ENCODE results near the gene SMIM33. TPM values are rescaled to one million over a fixed set of nuclear protein-coding genes. Genes with fewer than 3 reads are reported as not detected.
"Not testable (repeated sequence)": the region's sequence is repeated elsewhere in the genome, so short reads cannot be mapped to it uniquely, and the experiment has no call there.

Gene SMIM33
- polyA plus RNA-seq, 4 donors: 0.03 TPM; not detected in 3

DNA sequence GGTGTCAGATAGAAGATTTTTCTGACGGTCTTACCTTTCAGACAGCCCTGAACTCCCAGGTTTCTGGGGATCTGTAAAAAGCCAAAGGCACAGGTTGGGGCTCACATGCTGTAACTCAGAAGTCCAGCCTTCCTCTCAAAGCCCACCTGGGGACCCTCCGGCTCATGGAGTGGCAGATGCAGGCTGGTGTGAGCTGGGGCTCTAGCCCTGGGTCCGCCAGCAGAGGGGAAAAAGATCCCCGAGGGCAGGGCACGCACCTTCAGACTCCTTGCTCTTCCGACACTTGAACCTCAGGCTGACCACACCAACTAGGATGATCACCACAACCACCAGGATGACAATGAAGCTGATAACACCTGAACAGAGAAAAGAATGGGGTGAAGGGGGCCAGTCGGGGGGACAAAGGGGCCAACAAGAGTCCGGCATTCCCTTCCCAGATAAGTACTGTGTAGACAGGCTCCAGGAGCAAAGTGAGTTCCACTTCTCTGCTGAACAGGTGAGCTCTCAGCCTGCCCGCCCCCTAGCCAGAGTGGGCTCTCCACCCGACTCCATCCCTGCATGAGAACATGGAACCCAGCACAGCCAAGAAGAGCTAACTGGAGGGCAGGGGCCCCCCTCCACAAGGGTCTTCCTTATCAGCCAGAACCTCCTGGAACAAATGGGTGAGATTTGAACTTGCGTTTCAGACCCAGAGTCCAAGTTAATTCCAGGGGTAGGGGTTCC lies 16.1 kb upstream of the SMIM33 start:
- DNase-seq (ENCODE audit: low read depth in 4 of 4, low spot score in 2 of 4): no peak

GRCh38 chr5:139456776-139457175 lies 14.0 kb upstream of the SMIM33 start:
- DNase-seq (ENCODE audit: low read depth in 4 of 4, low spot score in 2 of 4): no peak

DNA sequence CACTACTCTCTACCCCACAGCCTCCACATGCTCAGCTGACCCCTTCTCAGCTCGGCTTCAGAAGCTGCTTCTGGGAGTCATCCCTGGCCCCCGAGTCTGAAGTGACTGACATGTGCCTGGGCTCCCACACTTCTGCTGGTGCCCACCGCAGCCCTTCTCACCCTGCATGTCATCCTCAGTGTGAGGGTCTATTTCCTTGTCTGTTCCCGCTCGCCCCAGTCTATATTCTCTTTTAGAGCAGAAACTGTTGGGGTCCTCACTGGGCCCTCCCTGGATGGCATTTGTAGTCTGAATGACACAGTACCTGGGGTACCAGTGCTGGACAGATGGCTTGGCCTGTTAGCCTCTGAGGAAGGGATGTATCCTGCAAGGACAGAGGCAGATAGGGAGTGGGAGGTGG lies 13.6 kb upstream of the SMIM33 start:
- no peak for DNase-seq (ENCODE audit: low read depth in 4 of 4, low spot score in 2 of 4)

DNA sequence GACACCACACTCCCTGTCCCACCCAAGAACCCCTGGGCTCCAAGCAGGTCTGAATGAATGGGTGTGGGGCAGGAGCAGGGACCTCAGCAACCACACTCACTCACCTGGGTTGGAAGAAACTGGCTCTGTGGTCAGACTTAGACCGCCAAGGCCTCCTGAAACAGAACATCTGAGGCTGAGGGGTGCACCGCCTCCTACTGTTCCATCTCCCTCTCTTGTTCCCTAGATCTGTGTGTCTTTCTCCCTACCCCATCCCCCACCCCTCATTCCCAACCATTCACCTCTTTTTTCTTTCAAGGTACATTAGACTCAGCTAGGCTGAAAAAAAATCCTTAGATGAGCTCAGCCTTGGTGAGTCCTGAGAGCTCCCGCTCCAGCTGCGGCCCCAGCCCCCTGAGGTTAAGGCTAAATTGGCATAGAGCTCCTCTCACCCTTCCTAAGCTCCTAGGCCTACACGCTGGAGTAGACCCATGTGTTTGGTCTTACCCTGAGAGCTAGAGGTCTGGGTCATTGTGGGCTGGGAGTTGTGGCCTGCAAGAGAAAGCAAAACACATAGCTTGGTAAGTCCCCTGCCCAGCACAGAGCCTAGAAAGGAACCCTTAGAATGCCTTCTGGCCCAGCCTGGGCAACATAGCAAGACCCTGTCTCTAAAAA lies 13.0 kb upstream of the SMIM33 start:
- no peak for DNase-seq (ENCODE audit: low read depth in 4 of 4, low spot score in 2 of 4)

- DNase-seq (ENCODE audit: low read depth in 4 of 4, low spot score in 2 of 4): no peak
Measured at GRCh38 chr5:139458580-139459407, 12.0 kb upstream of the SMIM33 start.

GRCh38 chr5:139459451-139459934 lies 11.3 kb upstream of the SMIM33 start:
- no peak for DNase-seq (ENCODE audit: low read depth in 4 of 4, low spot score in 2 of 4)

DNA sequence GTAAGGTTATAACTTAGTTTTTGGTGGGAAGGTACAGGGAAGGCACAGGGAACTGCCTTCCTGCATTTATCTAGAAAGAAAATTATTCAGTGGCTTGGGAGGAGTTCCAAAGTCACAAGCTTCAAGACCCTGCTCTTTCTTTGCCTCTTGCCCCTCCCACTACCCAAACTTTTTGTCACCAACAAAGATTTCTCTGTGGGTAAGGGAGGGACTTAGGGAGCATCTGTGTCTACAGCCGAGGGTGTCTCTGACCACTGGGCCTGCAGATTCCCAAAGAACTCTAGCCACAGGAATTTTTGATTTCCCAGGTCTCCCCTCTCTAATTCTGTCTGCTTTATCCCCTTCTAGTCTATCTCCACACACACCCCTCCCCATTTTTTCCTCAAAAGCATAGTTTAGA lies 10.3 kb upstream of the SMIM33 start:
- DNase-seq (ENCODE audit: low read depth in 4 of 4, low spot score in 2 of 4): no peak

- DNase-seq (ENCODE audit: low read depth in 4 of 4, low spot score in 2 of 4): no peak
Measured at GRCh38 chr5:139461176-139461575, 9.6 kb upstream of the SMIM33 start.

GRCh38 chr5:139461698-139462097 lies 9.1 kb upstream of the SMIM33 start:
- DNase-seq (ENCODE audit: low read depth in 4 of 4, low spot score in 2 of 4): no peak

GRCh38 chr5:139462586-139463276 lies 8.1 kb upstream of the SMIM33 start, which contains the start of gene ECSCR:
TSS of gene ECSCR (minus strand) at chr5:139462743. CDS start at chr5:139462670, 73 bp downstream.
- no peak for DNase-seq (ENCODE audit: low read depth in 4 of 4, low spot score in 2 of 4)

GRCh38 chr5:139468421-139468931 lies 2.3 kb upstream of the SMIM33 start:
- no peak for DNase-seq (ENCODE audit: low read depth in 4 of 4, low spot score in 2 of 4)

DNA sequence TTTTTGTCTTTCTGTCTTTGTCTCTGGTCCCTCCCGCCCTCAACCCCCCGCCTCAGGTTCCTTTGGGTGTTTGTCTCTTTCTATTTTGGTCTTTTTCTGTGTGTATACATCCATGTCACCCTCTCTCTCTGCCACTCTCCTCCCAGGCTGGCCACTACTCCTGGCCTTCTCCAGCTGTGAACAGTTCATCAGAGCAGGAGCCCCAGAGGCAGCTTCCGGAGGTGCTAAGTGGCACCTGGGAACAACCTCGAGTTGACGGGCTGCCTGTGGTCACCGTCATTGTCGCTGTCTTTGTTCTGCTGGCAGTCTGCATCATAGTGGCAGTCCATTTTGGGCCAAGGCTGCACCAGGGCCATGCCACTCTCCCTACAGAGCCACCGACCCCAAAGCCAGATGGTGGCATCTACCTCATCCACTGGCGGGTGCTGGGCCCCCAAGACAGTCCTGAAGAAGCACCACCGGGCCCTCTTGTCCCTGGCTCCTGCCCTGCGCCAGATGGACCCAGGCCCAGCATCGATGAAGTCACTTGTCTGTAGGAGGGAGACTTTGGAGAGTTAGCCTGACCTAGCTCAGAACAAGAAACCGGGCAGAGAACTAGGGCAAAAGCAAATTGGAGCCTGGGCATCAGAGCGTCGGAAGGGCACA lies 1.7 kb downstream of the SMIM33 start:
- DNase-seq (ENCODE audit: low read depth in 4 of 4, low spot score in 2 of 4): no peak

DNA sequence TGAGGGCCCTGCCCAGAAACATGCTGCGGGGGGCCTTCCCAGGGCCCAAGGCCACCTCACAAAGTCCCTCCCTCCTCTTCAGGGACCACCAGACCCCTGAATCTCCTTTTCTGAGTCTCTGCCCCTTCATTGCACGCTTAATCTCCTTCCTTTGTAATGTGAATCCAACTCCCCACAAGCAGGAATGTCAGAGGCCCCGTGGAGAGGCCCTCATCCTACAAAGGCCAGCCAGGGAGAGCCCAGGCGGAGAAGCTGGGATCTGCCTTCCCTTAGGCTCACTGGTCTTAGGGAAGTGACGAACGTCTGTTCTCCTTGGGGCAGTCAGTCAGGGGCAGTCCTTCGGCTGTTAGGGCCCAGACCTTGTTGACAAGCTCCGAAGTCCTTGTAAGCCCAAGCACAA lies 2.3 kb downstream of the SMIM33 start:
- DNase-seq (ENCODE audit: low read depth in 4 of 4, low spot score in 2 of 4): peak in 2 of 4 donors; percentile 34

DNA sequence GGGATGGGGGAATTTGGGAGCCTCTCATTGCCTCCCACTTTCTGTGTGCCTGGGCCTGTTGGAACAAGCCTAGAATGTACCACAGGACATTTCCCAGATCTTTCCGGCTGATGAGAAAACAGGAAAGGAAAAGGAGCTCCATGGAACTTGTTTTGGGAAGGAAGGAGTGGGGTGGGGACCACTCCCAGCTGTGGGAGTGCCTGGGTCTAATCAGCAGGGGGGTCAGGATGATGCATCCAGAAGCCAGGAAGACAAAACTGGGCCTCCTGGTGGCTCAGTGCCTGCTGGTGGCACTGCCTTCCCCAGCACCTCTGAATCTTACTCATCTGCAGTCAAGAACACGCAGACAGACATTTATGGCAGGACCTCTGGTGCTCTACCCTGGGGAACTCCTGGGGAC lies 2.8 kb downstream of the SMIM33 start:
- no peak for DNase-seq (ENCODE audit: low read depth in 4 of 4, low spot score in 2 of 4)

DNA sequence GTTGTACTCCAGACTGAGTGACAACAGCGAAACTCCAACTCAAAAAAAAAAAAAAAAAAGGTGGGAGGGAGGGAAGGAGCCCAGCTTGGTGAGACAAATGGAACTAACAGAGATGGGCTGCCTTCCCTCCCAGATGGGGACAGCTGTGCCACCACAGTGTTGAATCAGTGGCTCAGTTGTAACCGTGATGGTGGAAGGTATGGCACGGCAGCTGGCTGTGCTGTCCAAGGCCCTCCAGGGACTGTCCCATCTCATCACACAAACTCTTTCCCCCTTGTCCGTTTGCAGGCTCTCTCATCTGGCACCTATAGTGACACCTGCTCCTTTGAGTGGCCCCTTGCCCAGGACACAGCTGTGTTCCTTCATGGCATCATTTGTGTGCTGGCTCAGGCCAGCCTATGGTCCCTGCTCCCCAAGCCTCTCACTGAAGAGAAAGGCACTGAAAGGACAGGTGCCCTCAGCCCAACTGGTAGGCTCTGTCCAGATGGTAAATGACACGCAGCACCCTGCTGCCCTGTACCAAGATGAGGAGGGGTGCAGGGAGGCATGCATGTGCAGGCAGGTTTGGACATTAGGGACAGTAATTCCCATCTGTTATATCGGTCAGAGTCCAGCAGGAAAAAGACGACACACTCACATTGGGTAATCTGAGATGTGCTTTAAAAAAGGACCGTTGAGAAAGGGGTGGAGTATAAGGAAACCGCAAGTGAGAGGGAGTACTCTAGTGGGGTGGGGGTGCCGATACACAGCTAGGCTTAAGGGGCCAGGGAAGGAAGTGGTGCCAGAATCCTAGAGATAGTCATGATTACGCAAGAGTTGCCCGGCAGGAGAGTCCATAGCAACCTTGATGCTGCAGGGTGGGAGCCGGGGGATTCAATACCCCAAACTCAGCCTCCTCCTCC lies 4.3 kb downstream of the SMIM33 start:
- no peak for DNase-seq (ENCODE audit: low read depth in 4 of 4, low spot score in 2 of 4)

DNA sequence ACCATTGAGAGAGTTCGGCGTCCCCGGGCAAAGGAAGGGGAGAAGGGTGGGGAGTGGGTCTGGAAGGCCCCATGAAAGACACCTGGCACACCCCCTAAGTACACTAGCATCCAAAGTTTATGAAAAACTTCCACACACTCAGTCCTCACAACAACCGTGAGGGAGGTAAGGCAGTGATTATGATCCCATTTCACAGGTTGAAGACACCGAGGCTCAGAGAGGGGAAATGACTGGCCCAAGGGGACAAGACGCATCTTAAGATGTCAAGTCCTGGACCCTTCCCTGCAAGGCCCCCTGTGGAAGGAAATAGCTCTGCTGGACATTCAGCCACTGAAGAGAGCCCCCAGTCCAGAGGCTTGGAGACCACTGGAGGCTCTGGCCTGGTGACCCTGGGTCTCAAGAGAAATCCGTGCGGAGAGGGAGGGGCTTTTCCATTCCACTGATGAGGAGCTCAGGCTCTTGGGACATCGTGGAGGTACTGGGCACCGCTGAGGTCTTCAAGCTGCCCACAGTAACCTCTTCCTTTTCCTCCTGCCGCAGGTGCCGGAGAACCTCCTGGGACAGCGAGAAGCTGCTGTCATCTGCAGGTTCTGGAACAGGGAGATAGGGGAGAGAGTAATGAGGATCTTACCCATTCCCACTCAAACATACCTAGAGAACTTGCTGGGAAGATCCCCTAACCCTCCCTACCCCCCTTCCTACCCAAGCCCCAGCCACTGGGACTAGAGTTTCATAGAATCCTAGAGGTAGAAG lies 5.2 kb downstream of the SMIM33 start:
- no peak for DNase-seq (ENCODE audit: low read depth in 4 of 4, low spot score in 2 of 4)

DNA sequence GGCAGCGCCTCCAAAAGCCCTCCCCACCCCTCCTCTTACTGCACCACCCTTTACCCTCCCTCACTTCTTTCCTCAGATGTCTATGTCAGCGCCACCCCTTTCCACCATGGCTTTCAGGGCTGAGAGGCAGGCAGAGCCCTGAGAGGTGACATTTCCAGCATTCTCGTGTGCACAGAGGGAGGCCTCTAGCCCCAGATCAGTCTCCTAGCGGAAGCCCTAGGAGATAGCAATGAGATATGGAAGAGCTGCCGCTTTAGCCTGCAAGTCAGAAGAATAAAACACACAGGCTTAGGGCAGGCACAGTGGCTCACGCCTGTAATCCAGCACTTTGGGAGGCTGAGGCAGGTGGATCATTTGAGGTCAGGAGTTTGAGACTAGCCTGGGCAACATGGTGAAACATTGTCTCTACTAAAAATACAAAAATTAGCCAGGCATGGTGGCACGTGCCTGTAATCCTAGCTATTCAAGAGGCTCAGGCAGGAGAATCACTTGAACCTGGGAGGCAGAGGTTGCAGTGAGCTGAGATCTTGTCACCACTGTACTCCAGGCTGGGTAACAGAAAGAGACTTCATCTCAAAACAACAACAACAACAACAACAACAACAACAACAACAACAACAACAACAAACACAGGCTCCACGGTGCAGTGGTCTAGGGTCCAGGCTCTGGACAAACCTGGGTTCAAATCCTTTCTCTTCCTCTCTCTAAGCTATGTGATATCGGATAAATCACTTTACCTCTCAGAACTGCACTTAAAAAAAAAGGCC lies 8.0 kb downstream of the SMIM33 start:
- DNase-seq (ENCODE audit: low read depth in 4 of 4, low spot score in 2 of 4): not testable (repeated sequence)
